GM19397 (cell line): Measurements from ENCODE around the gene METTL22.
"Not testable (repeated sequence)": the region's sequence is repeated elsewhere in the genome, so short reads cannot be mapped to it uniquely, and the experiment has no call there.

Experiments
- ATAC-seq: cut with Tn5 transposase; IDR thresholded peaks from one replicate; pipeline ENCODE4 v1.9.1; 2021; ENCODE audit warnings: mild to moderate bottlenecking, moderate library complexity; ENCODE audit not compliant: unreplicated experiment

METTL22 gene

GRCh38 chr16:8631373-8631772 lies 9.9 kb downstream of the METTL22 start:
- ATAC-seq, result no peak

- ATAC-seq, result no peak
Observed at GRCh38 chr16:8631818-8632465, 10.4 kb downstream of the METTL22 start.

GRCh38 chr16:8632675-8633182 lies 11.2 kb downstream of the METTL22 start:
- ATAC-seq, result no peak

- ATAC-seq, result no peak
Observed at GRCh38 chr16:8634991-8635736, 13.7 kb downstream of the METTL22 start.

- ATAC-seq, result no peak
Observed at GRCh38 chr16:8639694-8640093, 18.2 kb downstream of the METTL22 start.

GRCh38 chr16:8641671-8642070 lies 20.2 kb downstream of the METTL22 start:
- no peak for ATAC-seq

GRCh38 chr16:8642146-8642545 lies 20.6 kb downstream of the METTL22 start:
- no peak for ATAC-seq

GRCh38 chr16:8644211-8645140 lies 23.0 kb downstream of the METTL22 start:
- ATAC-seq, result no peak

GRCh38 chr16:8645141-8645521 lies 23.6 kb downstream of the METTL22 start:
- ATAC-seq, result no peak

GRCh38 chr16:8645831-8646230 lies 24.3 kb downstream of the METTL22 start:
- no peak for ATAC-seq

- ATAC-seq, result no peak
Observed at GRCh38 chr16:8646326-8647053, 25.0 kb downstream of the METTL22 start.

GRCh38 chr16:8647721-8648318 lies 26.3 kb downstream of the METTL22 start:
- no peak for ATAC-seq

GRCh38 chr16:8648877-8649276 lies 27.4 kb downstream of the METTL22 start:
- ATAC-seq, result no peak

GRCh38 chr16:8649829-8650554 lies 28.5 kb downstream of the METTL22 start:
- no peak for ATAC-seq

GRCh38 chr16:8651958-8652357 lies 30.5 kb downstream of the METTL22 start:
- not testable (repeated sequence) for ATAC-seq

- no peak for ATAC-seq
Observed at GRCh38 chr16:8655184-8655717, 33.8 kb downstream of the METTL22 start.

- no peak for ATAC-seq
Observed at GRCh38 chr16:8656376-8656775, 34.9 kb downstream of the METTL22 start.

GRCh38 chr16:8660841-8661301 lies 39.4 kb downstream of the METTL22 start:
- ATAC-seq, result no peak

GRCh38 chr16:8661703-8662102 lies 40.2 kb downstream of the METTL22 start:
- no peak for ATAC-seq
